ENCODE data around the gene CTSA. TPM values are rescaled to one million over a fixed set of nuclear protein-coding genes. Genes with fewer than 3 reads are reported as not detected.
"Not testable (repeated sequence)": the region's sequence is repeated elsewhere in the genome, so short reads cannot be mapped to it uniquely, and the experiment has no call there.

CTSA gene
- polyA plus RNA-seq, 3 donors: 120 to 166 (median 127) TPM

DNA sequence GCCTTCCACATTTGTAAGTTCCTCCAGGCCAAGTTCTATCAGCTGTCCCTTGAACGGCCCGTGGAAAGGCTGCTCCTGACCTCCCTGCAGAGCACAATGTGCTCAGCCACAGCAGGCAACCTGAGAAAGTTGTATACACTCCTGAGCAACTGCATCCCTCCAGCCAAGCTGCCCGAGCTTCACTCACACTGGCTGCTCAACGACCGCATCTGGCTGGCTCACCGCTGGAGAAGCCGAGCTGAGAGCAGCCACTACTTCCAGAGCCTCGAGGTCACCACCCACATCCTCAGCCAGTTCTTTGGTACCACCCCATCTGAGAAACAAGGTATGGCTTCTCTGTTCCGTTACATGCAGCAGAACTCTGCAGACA, 8.1 kb upstream of the CTSA start:
- DNase-seq (ENCODE audit: extremely low read depth in 1 of 11, low read depth in 9 of 11, low spot score in 4 of 11): no peak

DNA sequence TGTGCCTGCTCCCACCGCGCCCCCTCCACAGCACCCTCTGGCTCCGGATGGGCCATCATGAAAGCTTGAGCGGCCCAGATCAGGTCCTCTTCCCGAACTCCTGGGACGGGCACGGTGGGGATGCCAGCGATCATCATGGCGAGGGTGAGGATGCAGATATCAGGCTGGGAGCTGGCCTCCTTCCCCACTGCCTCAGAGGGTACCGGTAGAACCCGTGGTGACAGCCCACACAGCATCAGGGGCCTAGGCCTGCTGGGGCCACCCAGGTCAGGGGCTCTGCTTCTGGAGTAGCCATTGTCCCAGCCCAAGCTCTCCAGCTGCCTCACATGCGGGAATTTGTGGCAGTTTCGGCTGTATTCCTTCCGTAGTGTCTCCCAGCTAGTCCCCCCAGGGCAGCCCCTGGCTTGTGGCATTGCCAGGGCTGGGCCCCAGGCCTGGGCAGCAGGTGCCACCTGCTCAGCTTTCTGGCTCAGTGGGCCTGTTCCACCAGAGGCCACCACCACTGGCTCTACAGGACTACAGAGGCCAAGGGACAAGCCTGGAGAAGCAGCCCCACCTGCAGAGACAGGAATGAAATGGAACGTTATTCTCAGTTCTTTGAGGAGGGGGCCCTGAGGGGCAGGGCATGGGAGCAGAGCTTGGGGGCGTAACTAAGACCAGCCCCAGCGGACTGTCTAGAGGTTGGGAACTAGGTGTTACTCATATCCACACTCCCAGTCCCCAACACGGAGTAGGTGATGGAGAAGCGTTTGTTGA, 4.4 kb upstream of the CTSA start:
- DNase-seq (ENCODE audit: extremely low read depth in 1 of 11, low read depth in 9 of 11, low spot score in 4 of 11): no peak

DNA sequence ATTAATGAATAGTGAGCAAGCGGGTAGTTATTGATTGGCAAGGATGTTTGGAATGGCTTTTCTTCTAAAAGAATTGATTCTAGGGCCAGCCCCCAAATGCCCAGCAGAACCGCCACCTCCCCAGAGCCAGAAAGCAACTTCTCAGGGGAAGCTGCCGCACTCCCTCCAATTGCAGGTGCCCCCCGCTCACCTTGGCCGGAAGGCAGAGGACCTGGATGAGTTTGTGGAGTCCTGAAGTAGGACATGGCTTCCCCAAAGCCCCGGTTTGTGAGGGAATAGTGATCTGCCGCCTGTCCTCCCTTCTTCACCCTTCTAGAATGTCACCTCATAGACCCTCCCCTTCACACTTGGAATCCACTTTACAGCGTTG, 3.8 kb upstream of the CTSA start, which contains the start of gene SPATA25:
Gene SPATA25 (minus strand): TSS at position 277 of the 370 bp plus-strand sequence. CDS start 32 bp downstream, at position 245.
- no peak for DNase-seq (ENCODE audit: extremely low read depth in 1 of 11, low read depth in 9 of 11, low spot score in 4 of 11)

DNA sequence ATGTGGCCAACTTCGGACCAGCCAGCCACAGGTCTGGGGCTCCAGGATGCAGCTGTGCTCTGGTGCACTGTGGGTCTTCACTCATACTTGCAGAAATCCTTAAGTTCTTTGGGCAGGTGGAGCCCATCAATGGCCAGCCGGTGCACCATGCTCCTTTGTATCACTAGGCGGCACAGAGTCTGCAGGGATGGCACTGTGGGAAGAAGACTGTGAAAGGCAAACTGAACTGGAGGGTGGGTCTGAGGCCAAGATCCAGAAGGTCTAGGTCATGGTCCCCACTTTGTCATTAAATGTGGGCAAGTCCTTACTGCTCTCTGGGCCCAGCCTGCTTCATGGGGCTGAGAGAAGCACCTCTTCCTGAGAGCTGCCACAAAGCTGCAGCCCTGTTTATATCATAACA, 2.5 kb upstream of the CTSA start:
- DNase-seq (ENCODE audit: extremely low read depth in 1 of 11, low read depth in 9 of 11, low spot score in 4 of 11): no peak

DNA sequence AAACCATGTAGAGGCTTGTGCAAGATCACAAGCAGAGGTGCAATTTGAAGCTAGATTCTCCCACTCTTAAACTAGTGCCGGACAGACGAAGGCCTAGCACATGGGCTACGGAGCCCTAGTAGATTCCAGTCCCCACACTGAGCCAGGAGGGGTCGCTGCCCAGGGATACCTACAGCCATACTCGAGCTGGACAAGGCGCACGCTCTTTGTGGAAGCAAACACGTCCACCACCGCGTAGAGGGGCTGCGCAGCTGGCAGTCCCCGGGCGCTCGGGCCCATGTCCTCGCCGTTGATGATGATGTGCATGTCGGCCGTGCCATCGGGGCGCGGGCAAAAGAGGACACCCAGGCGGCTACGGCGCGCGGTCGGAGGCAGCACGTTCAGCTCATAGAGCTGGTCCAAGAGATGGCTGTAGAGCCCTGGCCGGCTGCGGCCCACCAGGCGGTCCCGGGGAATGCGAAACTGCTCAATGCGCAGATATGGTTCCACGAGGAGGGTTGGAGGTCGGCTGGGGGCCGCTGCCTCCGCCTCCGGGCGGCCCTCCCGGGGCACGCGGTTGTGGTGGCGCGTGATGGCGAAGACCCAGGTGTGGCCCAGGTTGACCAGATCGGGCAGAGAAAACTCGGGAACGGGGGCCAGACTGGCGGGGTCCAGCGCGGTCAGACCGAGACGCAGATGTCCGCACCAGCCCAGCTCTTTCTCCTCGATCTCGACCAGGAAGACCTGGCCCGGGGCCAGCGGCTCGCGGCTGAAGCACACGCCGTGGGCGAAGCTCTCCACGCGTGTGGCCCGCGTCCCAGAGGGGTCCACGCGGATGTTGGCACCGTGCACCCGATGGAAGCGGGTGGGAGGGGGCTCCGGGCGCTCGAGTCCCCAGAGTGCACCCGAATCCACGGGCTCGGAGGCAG, 804 bp upstream of the CTSA start:
- DNase-seq (ENCODE audit: extremely low read depth in 1 of 11, low read depth in 9 of 11, low spot score in 4 of 11): peak in 10 of 11 donors; percentile 62 to 88 (median 79)

DNA sequence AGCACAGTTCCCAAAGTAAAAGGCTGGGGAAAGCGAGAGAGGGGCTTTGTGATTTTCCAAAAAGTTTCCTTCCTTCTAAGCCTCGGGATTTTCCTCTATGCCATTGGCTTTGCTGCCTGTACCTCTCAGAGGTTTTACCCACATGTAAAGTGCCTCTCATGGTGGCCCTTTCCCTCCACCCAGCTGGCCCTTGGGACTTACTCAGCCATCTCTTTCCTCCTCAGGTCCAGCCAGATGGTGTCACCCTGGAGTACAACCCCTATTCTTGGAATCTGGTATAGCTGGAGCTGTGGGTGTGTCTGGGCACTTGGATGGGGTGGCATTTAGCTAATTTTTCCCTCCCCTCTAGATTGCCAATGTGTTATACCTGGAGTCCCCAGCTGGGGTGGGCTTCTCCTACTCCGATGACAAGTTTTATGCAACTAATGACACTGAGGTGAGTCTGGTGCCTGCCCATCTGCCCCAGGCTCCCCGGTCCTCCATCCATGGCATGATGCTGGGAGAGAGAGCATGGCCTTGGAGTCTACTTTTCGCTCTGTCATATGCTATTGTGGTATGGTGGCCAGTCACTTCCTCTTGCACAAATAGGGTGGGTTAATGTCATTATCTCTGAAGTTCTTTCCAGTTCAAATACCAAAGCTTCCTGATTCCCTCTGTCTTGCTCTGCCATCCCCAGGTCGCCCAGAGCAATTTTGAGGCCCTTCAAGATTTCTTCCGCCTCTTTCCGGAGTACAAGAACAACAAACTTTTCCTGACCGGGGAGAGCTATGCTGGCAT, 1.1 kb downstream of the CTSA start:
- DNase-seq (ENCODE audit: extremely low read depth in 1 of 11, low read depth in 9 of 11, low spot score in 4 of 11): no peak

DNA sequence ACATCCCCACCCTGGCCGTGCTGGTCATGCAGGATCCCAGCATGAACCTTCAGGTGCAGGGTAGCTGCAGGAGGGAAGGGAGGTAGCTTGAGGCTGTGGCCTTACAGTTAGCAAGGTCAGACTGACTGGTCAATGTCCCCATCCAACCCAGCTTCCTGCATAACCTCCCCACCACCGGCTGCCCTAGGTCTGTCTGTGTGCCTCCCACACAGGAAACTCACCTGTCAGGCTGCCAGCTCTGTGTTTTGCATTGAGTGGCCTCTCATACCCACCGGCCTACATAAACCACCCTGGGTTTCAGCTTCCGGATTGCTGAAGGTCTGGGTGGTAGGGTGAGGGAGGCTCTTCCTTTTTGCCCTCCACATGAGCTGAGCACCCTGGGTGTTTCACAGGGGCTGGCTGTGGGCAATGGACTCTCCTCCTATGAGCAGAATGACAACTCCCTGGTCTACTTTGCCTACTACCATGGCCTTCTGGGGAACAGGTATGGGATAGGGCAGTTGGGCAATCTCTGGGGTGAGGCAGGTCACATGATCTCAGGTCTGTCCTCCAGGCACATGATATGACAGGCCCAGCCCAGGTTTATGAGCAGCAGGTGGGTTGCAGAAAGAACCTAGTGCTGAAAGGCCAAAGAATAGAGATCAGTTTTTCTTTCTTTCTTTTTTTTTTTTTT, 1.8 kb downstream of the CTSA start:
- no peak for DNase-seq (ENCODE audit: extremely low read depth in 1 of 11, low read depth in 9 of 11, low spot score in 4 of 11)

DNA sequence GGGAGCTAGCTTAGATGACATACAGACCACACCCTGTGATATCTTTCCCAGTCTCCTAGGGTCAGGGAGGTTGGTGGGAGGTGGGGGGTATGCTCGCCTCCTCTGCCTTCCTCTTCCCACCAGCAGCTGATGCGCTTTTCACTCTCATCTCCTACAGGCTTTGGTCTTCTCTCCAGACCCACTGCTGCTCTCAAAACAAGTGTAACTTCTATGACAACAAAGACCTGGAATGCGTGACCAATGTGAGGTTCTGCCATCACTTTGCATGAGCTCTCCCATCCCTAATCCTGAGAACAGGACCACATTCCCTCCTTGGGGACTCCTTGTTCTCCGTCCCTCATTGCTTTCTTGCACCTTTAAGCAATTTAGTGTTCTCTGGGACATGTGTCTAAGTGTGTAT, 2.7 kb downstream of the CTSA start:
- no peak for DNase-seq (ENCODE audit: extremely low read depth in 1 of 11, low read depth in 9 of 11, low spot score in 4 of 11)

DNA sequence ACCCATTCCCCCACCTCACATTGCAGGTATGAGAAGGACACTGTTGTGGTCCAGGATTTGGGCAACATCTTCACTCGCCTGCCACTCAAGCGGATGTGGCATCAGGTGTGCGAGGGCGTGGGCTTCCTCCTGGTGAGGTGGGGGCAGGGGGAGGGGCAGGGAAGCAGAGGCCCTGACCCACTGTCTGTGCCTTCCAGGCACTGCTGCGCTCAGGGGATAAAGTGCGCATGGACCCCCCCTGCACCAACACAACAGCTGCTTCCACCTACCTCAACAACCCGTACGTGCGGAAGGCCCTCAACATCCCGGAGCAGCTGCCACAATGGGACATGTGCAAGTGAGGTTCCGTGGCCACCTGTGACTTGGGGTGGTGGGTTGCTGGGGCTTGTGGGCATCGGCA, 3.7 kb downstream of the CTSA start:
- DNase-seq (ENCODE audit: extremely low read depth in 1 of 11, low read depth in 9 of 11, low spot score in 4 of 11): no peak

DNA sequence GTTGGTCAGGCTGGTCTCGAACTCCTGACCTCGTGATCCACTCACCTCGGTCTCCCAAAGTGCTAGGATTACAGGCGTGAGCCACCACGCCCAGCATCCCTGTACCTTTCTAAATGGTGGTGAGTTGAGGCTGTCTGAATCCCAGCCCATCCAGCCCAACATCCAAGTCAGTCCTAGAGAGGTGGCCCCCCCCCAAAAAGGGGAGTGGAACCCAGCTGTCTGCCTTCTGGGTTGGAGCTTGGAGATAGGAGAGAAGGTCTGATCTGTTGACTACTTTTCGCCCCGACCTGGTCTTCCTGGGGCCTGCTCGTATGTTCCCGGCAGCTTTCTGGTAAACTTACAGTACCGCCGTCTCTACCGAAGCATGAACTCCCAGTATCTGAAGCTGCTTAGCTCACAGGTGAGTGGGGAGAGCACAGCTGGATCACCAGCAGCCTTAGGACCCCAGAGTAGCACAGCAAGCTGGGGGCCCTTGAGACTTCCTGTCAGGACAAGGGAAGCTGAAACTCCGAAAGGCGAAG, 5.6 kb downstream of the CTSA start:
- DNase-seq (ENCODE audit: extremely low read depth in 1 of 11, low read depth in 9 of 11, low spot score in 4 of 11): no peak

DNA sequence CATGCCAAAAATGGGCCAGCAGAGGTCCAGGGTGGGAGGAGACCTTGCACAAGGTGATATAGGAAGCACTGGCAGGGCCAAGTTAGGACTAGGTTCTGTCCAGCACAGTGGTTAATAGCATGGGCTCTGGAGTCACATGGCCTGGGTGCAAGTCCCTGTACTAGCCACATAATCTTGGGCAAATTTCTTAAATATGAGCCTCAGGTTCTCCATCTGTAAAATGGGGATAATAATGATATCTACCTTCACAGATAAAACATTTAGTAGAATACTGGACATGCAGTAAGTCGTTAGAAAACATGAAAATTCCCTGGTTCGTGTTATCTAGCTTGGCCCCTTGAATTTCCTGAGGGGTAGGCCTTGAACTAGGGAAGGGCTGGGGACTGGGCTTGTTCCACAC, 6.2 kb downstream of the CTSA start:
- DNase-seq (ENCODE audit: extremely low read depth in 1 of 11, low read depth in 9 of 11, low spot score in 4 of 11): no peak

DNA sequence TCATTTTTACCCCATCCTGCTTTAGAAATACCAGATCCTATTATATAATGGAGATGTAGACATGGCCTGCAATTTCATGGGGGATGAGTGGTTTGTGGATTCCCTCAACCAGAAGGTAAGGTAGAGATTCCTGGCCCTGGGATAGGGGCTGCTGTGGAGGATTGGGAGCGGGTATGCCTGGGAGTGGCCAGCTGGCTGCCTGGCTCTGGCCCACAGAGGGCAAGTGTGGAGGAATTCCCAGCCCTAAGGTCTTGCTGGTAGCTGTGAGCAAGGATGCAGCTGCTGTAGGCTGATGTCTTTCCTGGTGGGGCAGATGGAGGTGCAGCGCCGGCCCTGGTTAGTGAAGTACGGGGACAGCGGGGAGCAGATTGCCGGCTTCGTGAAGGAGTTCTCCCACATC, 6.6 kb downstream of the CTSA start:
- DNase-seq (ENCODE audit: extremely low read depth in 1 of 11, low read depth in 9 of 11, low spot score in 4 of 11): no peak

DNA sequence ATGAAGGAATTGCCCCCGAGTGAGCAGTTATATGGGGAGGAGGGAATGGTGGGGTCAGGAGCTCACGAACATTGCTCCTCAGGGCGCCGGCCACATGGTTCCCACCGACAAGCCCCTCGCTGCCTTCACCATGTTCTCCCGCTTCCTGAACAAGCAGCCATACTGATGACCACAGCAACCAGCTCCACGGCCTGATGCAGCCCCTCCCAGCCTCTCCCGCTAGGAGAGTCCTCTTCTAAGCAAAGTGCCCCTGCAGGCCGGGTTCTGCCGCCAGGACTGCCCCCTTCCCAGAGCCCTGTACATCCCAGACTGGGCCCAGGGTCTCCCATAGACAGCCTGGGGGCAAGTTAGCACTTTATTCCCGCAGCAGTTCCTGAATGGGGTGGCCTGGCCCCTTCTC, 7.2 kb downstream of the CTSA start:
- DNase-seq (ENCODE audit: extremely low read depth in 1 of 11, low read depth in 9 of 11, low spot score in 4 of 11): no peak

DNA sequence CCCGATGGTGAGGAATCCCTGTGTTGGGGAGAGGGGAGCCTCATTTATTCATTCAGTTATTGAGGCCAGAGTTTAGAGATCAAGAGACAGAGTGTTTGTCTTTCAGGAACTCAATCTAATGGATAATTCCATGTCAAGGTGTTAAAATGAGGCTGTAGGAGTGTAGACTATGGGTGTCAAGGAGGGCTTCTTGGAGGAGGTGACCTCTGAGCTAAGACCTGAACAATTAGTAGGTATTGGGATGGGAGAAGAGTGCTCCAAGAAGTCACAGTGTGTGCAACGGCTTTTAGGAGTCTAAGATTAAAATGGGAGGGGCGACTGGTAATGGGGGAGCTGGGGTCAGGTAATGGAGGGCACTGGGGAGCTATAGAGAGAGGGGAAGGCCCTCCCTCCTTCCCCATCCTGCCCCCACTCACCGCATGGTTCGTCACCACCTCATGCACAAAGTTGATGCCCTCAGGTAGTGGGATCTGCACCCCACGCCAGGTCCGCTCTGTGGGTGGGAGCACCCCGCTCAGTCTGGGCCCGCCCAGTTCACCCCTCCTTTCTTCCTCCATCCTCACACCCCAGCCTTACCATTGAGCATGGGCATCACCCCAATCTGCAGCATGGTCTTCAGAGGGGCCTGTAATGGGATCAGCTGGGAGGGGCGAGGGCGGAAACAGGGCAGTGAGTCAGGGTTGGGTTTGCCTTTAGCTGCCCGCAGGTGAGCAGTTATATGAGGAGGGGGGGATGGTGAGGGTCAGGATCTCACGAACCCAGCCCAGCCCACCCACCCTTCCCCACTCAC, 8.1 kb downstream of the CTSA start:
- no peak for DNase-seq (ENCODE audit: extremely low read depth in 1 of 11, low read depth in 9 of 11, low spot score in 4 of 11)

DNA sequence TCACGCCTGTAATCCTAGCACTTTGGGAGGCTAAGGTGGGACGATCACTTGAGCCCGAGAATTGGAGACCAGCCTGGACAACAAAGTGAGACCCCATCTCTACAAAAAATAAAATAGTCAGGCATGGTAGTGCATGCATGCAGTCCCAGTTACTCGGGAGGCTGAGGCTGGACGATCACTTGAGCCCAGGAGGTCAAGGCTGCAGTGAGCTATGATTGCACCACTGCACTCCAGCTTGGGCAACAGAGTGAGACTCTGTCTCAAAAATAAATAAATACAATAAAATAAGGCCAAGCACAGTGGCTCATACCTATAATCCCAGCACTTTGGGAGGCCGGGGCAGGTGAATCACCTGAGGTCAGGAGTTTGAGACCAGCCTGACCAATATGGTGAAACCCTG, 10.2 kb downstream of the CTSA start:
- not testable (repeated sequence) for DNase-seq (ENCODE audit: extremely low read depth in 1 of 11, low read depth in 9 of 11, low spot score in 4 of 11)

DNA sequence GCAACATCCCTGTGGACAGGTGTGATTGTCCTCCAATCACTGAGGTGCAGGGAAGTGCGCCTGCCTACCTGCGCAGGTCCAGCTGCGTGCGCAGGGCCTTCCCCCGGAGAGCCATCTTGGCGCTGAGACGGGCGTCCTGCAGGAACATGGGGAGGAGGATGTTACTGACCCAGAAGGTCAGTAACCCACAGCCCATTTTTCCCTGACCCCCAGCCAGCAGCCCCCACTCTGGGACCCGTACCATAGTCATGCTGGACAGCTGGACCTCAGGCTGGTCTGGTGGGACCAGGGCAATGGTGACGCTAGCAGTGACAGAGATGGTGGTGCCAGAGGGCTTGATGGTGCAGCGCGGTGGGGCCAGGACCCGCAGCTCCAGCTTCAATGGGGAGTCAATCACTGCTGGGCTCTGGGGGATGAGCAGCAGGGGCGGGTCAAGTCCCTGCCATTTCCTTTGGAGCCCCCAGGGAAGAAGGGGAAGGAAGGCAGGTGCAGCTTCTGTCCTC, 11.1 kb downstream of the CTSA start:
- no peak for DNase-seq (ENCODE audit: extremely low read depth in 1 of 11, low read depth in 9 of 11, low spot score in 4 of 11)

DNA sequence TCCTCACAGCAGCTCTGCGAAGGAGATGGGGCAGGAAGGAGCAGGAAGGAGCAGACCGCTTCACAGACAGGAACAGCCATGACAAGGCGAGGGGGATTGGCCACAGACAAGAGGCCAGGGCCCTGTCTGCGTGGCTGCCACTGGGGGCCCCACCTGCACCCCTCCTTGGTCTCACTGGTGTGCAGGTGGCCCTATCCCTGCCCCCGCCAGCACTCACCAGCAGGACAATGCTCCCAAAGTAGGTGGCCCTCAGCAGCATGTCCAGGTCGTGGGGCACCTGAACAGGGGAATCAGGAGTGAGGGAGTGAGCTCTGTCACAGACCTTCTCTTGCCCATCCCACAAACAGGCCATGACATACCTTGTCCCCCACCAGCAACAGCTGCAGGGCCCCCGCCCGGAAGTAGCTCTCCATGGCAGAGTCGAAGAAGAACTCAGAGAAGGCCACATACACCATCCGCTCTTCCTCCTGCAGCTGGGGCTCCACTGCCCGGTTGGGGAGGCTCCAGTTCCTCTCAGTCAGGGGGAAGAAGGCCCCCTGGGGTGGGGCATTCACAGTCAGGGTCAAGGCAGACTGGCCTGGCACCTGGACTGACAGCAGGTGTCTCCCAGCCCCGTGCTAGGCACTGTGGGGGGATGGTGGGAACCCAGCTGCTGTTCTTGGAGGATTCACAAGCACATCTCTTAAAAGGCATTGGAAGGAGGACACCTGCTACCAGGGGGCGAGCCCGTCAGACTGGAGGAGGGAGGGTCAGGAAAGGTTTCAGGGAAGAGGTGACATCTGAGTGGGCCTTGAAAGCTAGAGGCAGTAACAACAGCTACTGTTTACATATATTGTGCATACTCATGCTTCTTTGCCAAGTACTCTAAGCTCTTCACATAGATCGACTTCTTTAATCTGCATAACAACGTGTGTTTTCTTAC, 13.7 kb downstream of the CTSA start:
- no peak for DNase-seq (ENCODE audit: extremely low read depth in 1 of 11, low read depth in 9 of 11, low spot score in 4 of 11)
